Karpas-422 (cell line): ENCODE measurements around the gene NRP2. TPM values are rescaled to one million over a fixed set of nuclear protein-coding genes. Genes with fewer than 3 reads are reported as not detected.

ENCODE experiments used
- DNase-seq: peaks from one replicate; pipeline ENCODE4 v3.0.0-alpha.2; 2015
- H2AFZ ChIP-seq: fragments of 200-600 bp; sonication (generic); 2 replicates; pipeline ENCODE4 v1.6.1; 2014; ENCODE audit warnings: antibody characterized with exemption, low read length, mixed read lengths
- H3K27ac ChIP-seq: fragments of 200-600 bp; sonication (generic); 2 replicates; pipeline ENCODE4 v1.5.1; 2014; ENCODE audit warnings: mild to moderate bottlenecking, low read length, moderate library complexity
- H3K27me3 ChIP-seq: fragments of 200-600 bp; sonication (generic); 2 replicates; pipeline ENCODE4 v1.6.1; 2014; ENCODE audit warnings: low read length, mixed read lengths
- H3K36me3 ChIP-seq: fragments of 200-600 bp; sonication (generic); 2 replicates; pipeline ENCODE4 v1.6.1; 2014; ENCODE audit warnings: low read length, mixed read lengths; ENCODE audit not compliant: insufficient read depth
- H3K4me1 ChIP-seq: fragments of 200-600 bp; sonication (generic); 2 replicates; pipeline ENCODE4 v1.6.1; 2014; ENCODE audit warnings: mild to moderate bottlenecking, low read length, mixed read lengths
- H3K4me2 ChIP-seq: fragments of 200-600 bp; sonication (generic); 2 replicates; pipeline ENCODE4 v1.6.1; 2014; ENCODE audit warnings: low read length, low read depth, mild to moderate bottlenecking; ENCODE audit not compliant: poor library complexity, severe bottlenecking
- H3K4me3 ChIP-seq: fragments of 200-600 bp; sonication (generic); 2 replicates; pipeline ENCODE4 v1.5.1; 2014; ENCODE audit warnings: mild to moderate bottlenecking, antibody characterized with exemption, low read length, mixed read lengths
- H3K79me2 ChIP-seq: fragments of 200-600 bp; sonication (generic); 2 replicates; pipeline ENCODE4 v1.6.1; 2014; ENCODE audit warnings: mild to moderate bottlenecking, low read length, mixed read lengths
- H3K9ac ChIP-seq: fragments of 200-600 bp; sonication (generic); 2 replicates; pipeline ENCODE4 v1.6.0; 2014; ENCODE audit warnings: low read length
- H3K9me2 ChIP-seq: fragments of 200-600 bp; sonication (generic), shearing (Covaris generic); replicated peaks from 2 replicates; pipeline ENCODE4 v1.6.0; 2014; ENCODE audit warnings: mild to moderate bottlenecking, low read length, moderate library complexity; ENCODE audit not compliant: insufficient read depth
- H3K9me3 ChIP-seq: fragments of 300-700, 200-600 bp; sonication (generic); 2 replicates; pipeline ENCODE4 v1.6.1; 2014; ENCODE audit warnings: low read length, mixed read lengths
- H4K20me1 ChIP-seq: fragments of 200-600 bp; sonication (generic); 2 replicates; pipeline ENCODE4 v1.6.1; 2014; ENCODE audit warnings: mild to moderate bottlenecking, antibody characterized with exemption, low read length, low read depth; ENCODE audit not compliant: insufficient read depth
- total RNA-seq: library from RNA; depleted of rRNA; stranded (reverse); fragments of >200 nt; shearing (Covaris generic); gene quantifications from 2 replicates; pipeline ENCODE4 v1.2.3, GENCODE V29; 2014; ENCODE audit warnings: low replicate concordance

NRP2 gene
- total RNA-seq, 1 experiment from 2014 or later, result 4.4 TPM

GRCh38 chr2:205805136-205805535, 122.8 kb downstream of the NRP2 start:
- Histone ChIP-seq H3K9ac (no peak overlapping the region), H3K9me3 (no peaks in the 10 kb centered on the region), H2AFZ (no peak overlapping the region), H3K27me3 (no peaks in the 10 kb centered on the region), H3K9me2 (no peaks in the 10 kb centered on the region), H3K4me1 (no peaks in the 10 kb centered on the region), H3K4me3 (no peak overlapping the region), H3K27ac (no peak overlapping the region), H3K79me2 (no peaks in the 10 kb centered on the region), H3K4me2 (no peak overlapping the region), H3K36me3 (no peaks in the 10 kb centered on the region), H4K20me1 (no peaks in the 10 kb centered on the region)
- DNase-seq, result no peak

GRCh38 chr2:205806143-205806905, 124.0 kb downstream of the NRP2 start:
- Histone ChIP-seq H3K9me2 (no peaks in the 10 kb centered on the region), H4K20me1 (no peaks in the 10 kb centered on the region), H3K27me3 (no peaks in the 10 kb centered on the region), H3K9ac (no peak overlapping the region), H3K36me3 (no peaks in the 10 kb centered on the region), H2AFZ (no peak overlapping the region), H3K9me3 (no peaks in the 10 kb centered on the region), H3K4me1 (no peaks in the 10 kb centered on the region), H3K4me3 (no peak overlapping the region), H3K27ac (no peak overlapping the region), H3K79me2 (no peaks in the 10 kb centered on the region), H3K4me2 (no peak overlapping the region)
- DNase-seq, result no peak

GRCh38 chr2:205807229-205807628, 124.9 kb downstream of the NRP2 start:
- no peaks in the 10 kb centered on the region for H3K36me3 ChIP-seq
- H3K27ac ChIP-seq, result no peak overlapping the region
- no peak overlapping the region for H2AFZ ChIP-seq
- H3K9ac ChIP-seq, result no peak overlapping the region
- no peaks in the 10 kb centered on the region for H4K20me1 ChIP-seq
- no peak overlapping the region for H3K4me3 ChIP-seq
- H3K9me2 ChIP-seq, result no peaks in the 10 kb centered on the region
- H3K27me3 ChIP-seq, result no peaks in the 10 kb centered on the region
- no peaks in the 10 kb centered on the region for H3K9me3 ChIP-seq
- no peak for DNase-seq
- H3K4me1 ChIP-seq, result no peaks in the 10 kb centered on the region
- no peak overlapping the region for H3K4me2 ChIP-seq
- no peaks in the 10 kb centered on the region for H3K79me2 ChIP-seq

- no peak for DNase-seq
- no peaks in the 10 kb centered on the region for H3K36me3 ChIP-seq
- H3K9ac ChIP-seq, result no peak overlapping the region
- no peak overlapping the region for H3K4me3 ChIP-seq
- no peaks in the 10 kb centered on the region for H3K27me3 ChIP-seq
- H3K79me2 ChIP-seq, result no peaks in the 10 kb centered on the region
- H4K20me1 ChIP-seq, result no peaks in the 10 kb centered on the region
- H3K27ac ChIP-seq, result no peak overlapping the region
- no peak overlapping the region for H3K4me2 ChIP-seq
- no peaks in the 10 kb centered on the region for H3K9me2 ChIP-seq
- H3K9me3 ChIP-seq, result no peaks in the 10 kb centered on the region
- no peaks in the 10 kb centered on the region for H3K4me1 ChIP-seq
- H2AFZ ChIP-seq, result no peak overlapping the region
Observed at GRCh38 chr2:205807758-205808157, 125.5 kb downstream of the NRP2 start.

GRCh38 chr2:205808486-205809121, 126.3 kb downstream of the NRP2 start:
- no peaks in the 10 kb centered on the region for H3K9me2 ChIP-seq
- H3K27me3 ChIP-seq, result no peaks in the 10 kb centered on the region
- no peak for DNase-seq
- no peaks in the 10 kb centered on the region for H3K9me3 ChIP-seq
- no peaks in the 10 kb centered on the region for H3K4me1 ChIP-seq
- H3K79me2 ChIP-seq, result no peaks in the 10 kb centered on the region
- H4K20me1 ChIP-seq, result no peaks in the 10 kb centered on the region
- H3K4me2 ChIP-seq, result no peak overlapping the region
- no peak overlapping the region for H3K4me3 ChIP-seq
- no peak overlapping the region for H3K27ac ChIP-seq
- no peak overlapping the region for H3K9ac ChIP-seq
- H2AFZ ChIP-seq, result no peak overlapping the region
- H3K36me3 ChIP-seq, result no peaks in the 10 kb centered on the region

- H3K4me3 ChIP-seq, result no peak overlapping the region
- H3K9me2 ChIP-seq, result no peaks in the 10 kb centered on the region
- H3K9ac ChIP-seq, result no peak overlapping the region
- H2AFZ ChIP-seq, result no peak overlapping the region
- no peaks in the 10 kb centered on the region for H4K20me1 ChIP-seq
- H3K4me1 ChIP-seq, result no peaks in the 10 kb centered on the region
- H3K9me3 ChIP-seq, result no peaks in the 10 kb centered on the region
- no peak for DNase-seq
- H3K4me2 ChIP-seq, result no peak overlapping the region
- H3K36me3 ChIP-seq, result no peaks in the 10 kb centered on the region
- no peaks in the 10 kb centered on the region for H3K79me2 ChIP-seq
- no peaks in the 10 kb centered on the region for H3K27me3 ChIP-seq
- no peak overlapping the region for H3K27ac ChIP-seq
Observed at GRCh38 chr2:205811387-205811786, 129.1 kb downstream of the NRP2 start.

- no peaks in the 10 kb centered on the region for H3K36me3 ChIP-seq
- no peak overlapping the region for H3K9ac ChIP-seq
- no peaks in the 10 kb centered on the region for H4K20me1 ChIP-seq
- no peak overlapping the region for H3K27ac ChIP-seq
- no peaks in the 10 kb centered on the region for H3K27me3 ChIP-seq
- no peaks in the 10 kb centered on the region for H3K9me2 ChIP-seq
- H3K4me2 ChIP-seq, result no peak overlapping the region
- DNase-seq, result no peak
- H3K79me2 ChIP-seq, result no peaks in the 10 kb centered on the region
- H3K9me3 ChIP-seq, result no peaks in the 10 kb centered on the region
- H3K4me1 ChIP-seq, result no peaks in the 10 kb centered on the region
- no peak overlapping the region for H2AFZ ChIP-seq
- H3K4me3 ChIP-seq, result no peak overlapping the region
Observed at GRCh38 chr2:205814039-205814364, 131.7 kb downstream of the NRP2 start.

GRCh38 chr2:205815673-205816072, 133.4 kb downstream of the NRP2 start:
- H3K4me1 ChIP-seq, result no peaks in the 10 kb centered on the region
- H3K9ac ChIP-seq, result no peak overlapping the region
- no peak overlapping the region for H3K4me3 ChIP-seq
- no peaks in the 10 kb centered on the region for H3K9me2 ChIP-seq
- H3K27ac ChIP-seq, result no peak overlapping the region
- DNase-seq, result no peak
- no peak overlapping the region for H3K4me2 ChIP-seq
- H3K36me3 ChIP-seq, result no peaks in the 10 kb centered on the region
- H3K9me3 ChIP-seq, result no peaks in the 10 kb centered on the region
- H4K20me1 ChIP-seq, result no peaks in the 10 kb centered on the region
- no peak overlapping the region for H2AFZ ChIP-seq
- H3K27me3 ChIP-seq, result no peaks in the 10 kb centered on the region
- H3K79me2 ChIP-seq, result no peaks in the 10 kb centered on the region
